ENCODE measurements around the gene SPATA32.

SPATA32 gene

DNA sequence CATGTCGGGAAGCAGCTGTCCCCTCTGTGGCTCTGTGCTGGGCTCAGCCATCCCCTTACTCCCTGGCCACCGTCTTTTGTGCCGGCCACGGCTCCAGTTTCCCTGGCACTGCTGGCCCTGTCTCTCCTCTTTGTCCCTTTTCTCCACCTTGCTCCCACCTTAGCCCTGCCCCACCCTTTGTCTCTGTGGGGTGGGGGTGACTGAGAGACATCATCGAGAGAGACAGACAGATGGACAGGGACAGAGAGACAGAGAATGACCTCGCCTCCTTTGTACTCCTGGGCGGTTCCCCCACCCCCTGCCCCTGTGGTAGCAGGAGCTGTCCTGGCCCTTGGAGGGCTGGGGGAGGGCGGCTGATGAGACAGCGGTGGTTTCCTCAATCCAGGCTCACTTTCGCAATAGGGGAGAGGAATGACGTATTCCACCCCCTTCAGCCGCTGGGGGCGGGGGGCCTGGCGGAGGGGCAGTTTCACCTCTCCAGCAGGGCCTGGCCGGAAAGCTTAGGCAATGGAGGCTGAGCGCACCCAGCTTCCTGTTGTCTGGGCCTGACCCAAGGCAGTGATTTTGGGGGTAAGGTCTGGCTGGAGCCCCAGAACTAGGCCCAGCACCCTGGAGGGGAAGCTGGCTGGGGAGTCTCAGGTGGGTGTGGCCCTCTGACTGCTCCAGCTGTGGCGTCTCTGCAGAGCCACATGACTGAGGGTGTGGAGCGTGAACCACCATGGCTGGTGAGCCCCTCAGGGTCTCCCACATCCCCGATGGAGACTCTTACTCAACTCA lies 32.9 kb downstream of the SPATA32 start (continued):
- TF ChIP-seq ZNF701 (tag by site-specific recombination; IDR thresholded peaks at IDR 0.05) (no peak), HIC1 (tag by site-specific recombination; IDR thresholded peaks at IDR 0.05) (peak; percentile 70), ZNF596 (tag by site-specific recombination; IDR thresholded peaks at IDR 0.05) (no peak), ZNF140 (tag by site-specific recombination; IDR thresholded peaks at IDR 0.05) (no peak), MEIS1 (CRISPR knock-in tag; IDR thresholded peaks at IDR 0.05; ENCODE audit: borderline replicate concordance) (no peak), ZXDB (tag by site-specific recombination; IDR thresholded peaks at IDR 0.05) (peak; percentile 18; the same call in 1 of the 2 replicates), GFI1B (tag by site-specific recombination; IDR thresholded peaks at IDR 0.05) (no peak), ZNF830 (tag by site-specific recombination; IDR thresholded peaks at IDR 0.05; ENCODE audit: low read depth) (no peak), GLI2 (tag by site-specific recombination; IDR thresholded peaks at IDR 0.05; ENCODE audit: borderline replicate concordance, low read depth) (no peak), ZSCAN30 (tag by site-specific recombination; IDR thresholded peaks at IDR 0.05) (no peak), YY2 (tag by site-specific recombination; IDR thresholded peaks at IDR 0.05) (no peak), ZNF645 (tag by site-specific recombination; IDR thresholded peaks at IDR 0.05) (no peak), ZNF138 (tag by site-specific recombination; IDR thresholded peaks at IDR 0.05; ENCODE audit: borderline replicate concordance) (no peak), ZNF747 (tag by site-specific recombination; IDR thresholded peaks at IDR 0.05) (no peak), ZSCAN23 (tag by site-specific recombination; IDR thresholded peaks at IDR 0.05) (no peak), REST (tag by site-specific recombination; IDR thresholded peaks at IDR 0.05) (peak; percentile 74), ZNF114 (tag by site-specific recombination; IDR thresholded peaks at IDR 0.05) (no peak), RBAK (tag by site-specific recombination; IDR thresholded peaks at IDR 0.05) (no peak), ZNF341 (tag by site-specific recombination; IDR thresholded peaks at IDR 0.05; ENCODE audit: low read depth) (peak; percentile 88), ZNF335 (tag by site-specific recombination; conservative IDR thresholded peaks at IDR 0.05) (no peak), ZNF10 (tag by site-specific recombination; IDR thresholded peaks at IDR 0.05) (no peak), REPIN1 (tag by site-specific recombination; IDR thresholded peaks at IDR 0.05; ENCODE audit: low read depth) (no peak), ZNF37A (tag by site-specific recombination; IDR thresholded peaks at IDR 0.05) (no peak), ZNF549 (tag by site-specific recombination; IDR thresholded peaks at IDR 0.05) (no peak), ZNF629 (tag by site-specific recombination; IDR thresholded peaks at IDR 0.05) (peak; percentile 98), ZNF366 (tag by site-specific recombination; conservative IDR thresholded peaks at IDR 0.05) (peak; percentile 42; the same call in 1 of the 2 replicates), ZNF169 (tag by site-specific recombination; IDR thresholded peaks at IDR 0.05) (no peak), ZNF621 (tag by site-specific recombination; IDR thresholded peaks at IDR 0.05) (no peak), OSR2 (tag by site-specific recombination; IDR thresholded peaks at IDR 0.05) (peak; percentile 99)
- TF ChIP-seq, protein P1, sequence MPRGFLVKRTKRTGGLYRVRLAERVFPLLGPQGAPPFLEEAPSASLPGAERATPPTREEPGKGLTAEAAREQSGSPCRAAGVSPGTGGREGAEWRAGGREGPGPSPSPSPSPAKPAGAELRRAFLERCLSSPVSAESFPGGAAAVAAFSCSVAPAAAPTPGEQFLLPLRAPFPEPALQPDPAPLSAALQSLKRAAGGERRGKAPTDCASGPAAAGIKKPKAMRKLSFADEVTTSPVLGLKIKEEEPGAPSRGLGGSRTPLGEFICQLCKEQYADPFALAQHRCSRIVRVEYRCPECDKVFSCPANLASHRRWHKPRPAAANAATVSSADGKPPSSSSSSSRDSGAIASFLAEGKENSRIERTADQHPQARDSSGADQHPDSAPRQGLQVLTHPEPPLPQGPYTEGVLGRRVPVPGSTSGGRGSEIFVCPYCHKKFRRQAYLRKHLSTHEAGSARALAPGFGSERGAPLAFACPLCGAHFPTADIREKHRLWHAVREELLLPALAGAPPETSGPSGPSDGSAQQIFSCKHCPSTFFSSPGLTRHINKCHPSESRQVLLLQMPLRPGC (tag by site-specific recombination; IDR thresholded peaks at IDR 0.05): 0 out of 2 replicates have a peak, but pooled peaks have one; percentile 17
- TF ChIP-seq, protein P2, sequence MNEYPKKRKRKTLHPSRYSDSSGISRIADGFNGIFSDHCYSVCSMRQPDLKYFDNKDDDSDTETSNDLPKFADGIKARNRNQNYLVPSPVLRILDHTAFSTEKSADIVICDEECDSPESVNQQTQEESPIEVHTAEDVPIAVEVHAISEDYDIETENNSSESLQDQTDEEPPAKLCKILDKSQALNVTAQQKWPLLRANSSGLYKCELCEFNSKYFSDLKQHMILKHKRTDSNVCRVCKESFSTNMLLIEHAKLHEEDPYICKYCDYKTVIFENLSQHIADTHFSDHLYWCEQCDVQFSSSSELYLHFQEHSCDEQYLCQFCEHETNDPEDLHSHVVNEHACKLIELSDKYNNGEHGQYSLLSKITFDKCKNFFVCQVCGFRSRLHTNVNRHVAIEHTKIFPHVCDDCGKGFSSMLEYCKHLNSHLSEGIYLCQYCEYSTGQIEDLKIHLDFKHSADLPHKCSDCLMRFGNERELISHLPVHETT (tag by site-specific recombination; IDR thresholded peaks at IDR 0.05): no peak

Measured in HEK293 (cell line).